HEK293T (cell line): ENCODE measurements around the gene COG2.

Source experiments
- BHLHE40 ChIP-seq: fragments of 450-650 bp; IDR thresholded peaks from 2 replicates; pipeline ENCODE4 v1.6.1; 2016; ENCODE audit warnings: mild to moderate bottlenecking, moderate library complexity, borderline replicate concordance
- FOXA1 ChIP-seq: fragments of 450-650 bp; IDR thresholded peaks from 2 replicates; pipeline ENCODE4 v1.6.1; 2016; ENCODE audit warnings: mild to moderate bottlenecking
- FOXK2 ChIP-seq: fragments of 450-650 bp; IDR thresholded peaks from 2 replicates; pipeline ENCODE4 v1.6.1; 2016; ENCODE audit warnings: mild to moderate bottlenecking
- FOXM1 ChIP-seq: fragments of 450-650 bp; IDR thresholded peaks from 2 replicates; pipeline ENCODE4 v1.6.1; 2017; ENCODE audit warnings: mild to moderate bottlenecking, borderline replicate concordance
- HDGF ChIP-seq: fragments of 450-650 bp; IDR thresholded peaks from 2 replicates; pipeline ENCODE4 v1.6.1; 2017; ENCODE audit warnings: antibody characterized with exemption, borderline replicate concordance
- SUZ12 ChIP-seq: fragments of 450-650 bp; IDR thresholded peaks from 2 replicates; pipeline ENCODE4 v1.6.1; 2016; ENCODE audit warnings: mild to moderate bottlenecking
- TF ChIP-seq, protein P1 (sequence below): fragments of 450-650 bp; IDR thresholded peaks from 2 replicates; pipeline ENCODE4 v1.6.1; 2016

DNA sequence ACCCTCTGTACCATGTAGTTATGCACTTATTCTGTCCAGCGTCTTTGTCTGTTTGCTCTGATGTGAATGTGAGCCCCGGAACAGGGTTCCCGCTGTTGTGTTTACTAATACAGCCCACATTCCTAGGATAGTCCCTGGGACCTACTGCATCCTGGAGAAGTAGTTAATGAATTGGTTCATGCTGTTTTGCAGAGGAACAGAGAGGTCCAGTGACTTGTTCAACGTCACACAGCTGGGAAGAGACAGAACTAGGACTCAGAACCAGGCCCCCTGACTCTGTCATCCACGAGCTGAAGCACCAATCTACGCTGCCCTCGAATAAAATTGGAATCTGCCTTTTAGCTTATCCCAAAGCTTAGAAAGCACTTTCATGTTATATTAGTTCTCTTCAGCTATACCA is 70.9 kb downstream of the COG2 start:
- no peak for TF ChIP-seq SUZ12
- TF ChIP-seq FOXK2, result no peak
- TF ChIP-seq BHLHE40, result no peak
- TF ChIP-seq FOXM1, result no peak
- TF ChIP-seq, protein P1, sequence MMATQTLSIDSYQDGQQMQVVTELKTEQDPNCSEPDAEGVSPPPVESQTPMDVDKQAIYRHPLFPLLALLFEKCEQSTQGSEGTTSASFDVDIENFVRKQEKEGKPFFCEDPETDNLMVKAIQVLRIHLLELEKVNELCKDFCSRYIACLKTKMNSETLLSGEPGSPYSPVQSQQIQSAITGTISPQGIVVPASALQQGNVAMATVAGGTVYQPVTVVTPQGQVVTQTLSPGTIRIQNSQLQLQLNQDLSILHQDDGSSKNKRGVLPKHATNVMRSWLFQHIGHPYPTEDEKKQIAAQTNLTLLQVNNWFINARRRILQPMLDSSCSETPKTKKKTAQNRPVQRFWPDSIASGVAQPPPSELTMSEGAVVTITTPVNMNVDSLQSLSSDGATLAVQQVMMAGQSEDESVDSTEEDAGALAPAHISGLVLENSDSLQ, result no peak
- TF ChIP-seq FOXA1, result no peak
- TF ChIP-seq HDGF, result no peak
